ENCODE measurements around the gene TACO1. TPM values are rescaled to one million over a fixed set of nuclear protein-coding genes. Genes with fewer than 3 reads are reported as not detected.
A peak's percentile ranks its signal among the peaks of the same experiment; 100 is the strongest.

The TACO1 gene
- polyA plus RNA-seq (ENCODE audit: insufficient read length in 4 of 4): 10 to 100 TPM; 13.6 to 28.2 (median 25.7) TPM

GRCh38 chr17:63600569-63601438 is at the start of gene TACO1:
TACO1 (plus strand) TSS chr17:63600895; CDS start chr17:63601084, 189 bp downstream.
- DNase-seq (ENCODE audit: low read depth in 4 of 4, low spot score in 3 of 4): peak; percentile 62 to 67 (median 64)

- DNase-seq (ENCODE audit: low read depth in 4 of 4, low spot score in 3 of 4): no peak
Observed at GRCh38 chr17:63552211-63552610, 48.5 kb upstream of the TACO1 start.

GRCh38 chr17:63555500-63556156 is 45.1 kb upstream of the TACO1 start:
- no peak for DNase-seq (ENCODE audit: low read depth in 4 of 4, low spot score in 3 of 4)

GRCh38 chr17:63557416-63557815 is 43.3 kb upstream of the TACO1 start:
- DNase-seq (ENCODE audit: low read depth in 4 of 4, low spot score in 3 of 4): no peak

GRCh38 chr17:63558441-63558840 is 42.3 kb upstream of the TACO1 start:
- no peak for DNase-seq (ENCODE audit: low read depth in 4 of 4, low spot score in 3 of 4)

GRCh38 chr17:63561819-63562218 is 38.9 kb upstream of the TACO1 start:
- no peak for DNase-seq (ENCODE audit: low read depth in 4 of 4, low spot score in 3 of 4)

GRCh38 chr17:63563339-63563738 is 37.4 kb upstream of the TACO1 start:
- no peak for DNase-seq (ENCODE audit: low read depth in 4 of 4, low spot score in 3 of 4)

GRCh38 chr17:63564562-63564961 is 36.1 kb upstream of the TACO1 start:
- no peak for DNase-seq (ENCODE audit: low read depth in 4 of 4, low spot score in 3 of 4)

- DNase-seq (ENCODE audit: low read depth in 4 of 4, low spot score in 3 of 4): no peak
Observed at GRCh38 chr17:63567229-63567628, 33.5 kb upstream of the TACO1 start.

GRCh38 chr17:63568563-63568962 is 32.1 kb upstream of the TACO1 start:
- DNase-seq (ENCODE audit: low read depth in 4 of 4, low spot score in 3 of 4): no peak

GRCh38 chr17:63571632-63572310 is 28.9 kb upstream of the TACO1 start:
- no peak for DNase-seq (ENCODE audit: low read depth in 4 of 4, low spot score in 3 of 4)

GRCh38 chr17:63573634-63574033 is 27.1 kb upstream of the TACO1 start:
- DNase-seq (ENCODE audit: low read depth in 4 of 4, low spot score in 3 of 4): no peak

GRCh38 chr17:63578027-63578768 is 22.5 kb upstream of the TACO1 start:
- DNase-seq (ENCODE audit: low read depth in 4 of 4, low spot score in 3 of 4): no peak

- DNase-seq (ENCODE audit: low read depth in 4 of 4, low spot score in 3 of 4): no peak
Observed at GRCh38 chr17:63578769-63579111, 22.0 kb upstream of the TACO1 start.

GRCh38 chr17:63579633-63580032 is 21.1 kb upstream of the TACO1 start:
- no peak for DNase-seq (ENCODE audit: low read depth in 4 of 4, low spot score in 3 of 4)

- no peak for DNase-seq (ENCODE audit: low read depth in 4 of 4, low spot score in 3 of 4)
Observed at GRCh38 chr17:63587770-63588169, 12.9 kb upstream of the TACO1 start.

- DNase-seq (ENCODE audit: low read depth in 4 of 4, low spot score in 3 of 4): no peak
Observed at GRCh38 chr17:63588797-63589196, 11.9 kb upstream of the TACO1 start.

- DNase-seq (ENCODE audit: low read depth in 4 of 4, low spot score in 3 of 4): no peak
Observed at GRCh38 chr17:63589646-63590045, 11.0 kb upstream of the TACO1 start.

- DNase-seq (ENCODE audit: low read depth in 4 of 4, low spot score in 3 of 4): no peak
Observed at GRCh38 chr17:63592797-63593196, 7.9 kb upstream of the TACO1 start.

GRCh38 chr17:63595132-63595531 is 5.6 kb upstream of the TACO1 start:
- no peak for DNase-seq (ENCODE audit: low read depth in 4 of 4, low spot score in 3 of 4)

Data from left renal pelvis (tissue), 4 donors.